Activated CD4-positive, alpha-beta T cell treated with anti-CD3 and anti-CD28 coated beads, Interleukin-2, amount 10 ng/mL, durations not matched to agents 7 days and 5 days (primary cell): ENCODE measurements around the gene GOLGA6C. TPM values are rescaled to one million over a fixed set of nuclear protein-coding genes. Genes with fewer than 3 reads are reported as not detected.
"Not testable (repeated sequence)": the region's sequence is repeated elsewhere in the genome, so short reads cannot be mapped to it uniquely, and the experiment has no call there.

ENCODE experiments used
- CTCF ChIA-PET: fragments of 350-600 bp; sonication (Branson Sonifier 250); formaldehyde crosslinking; loops from one replicate; lab custom pipeline; 2021; ENCODE audit warnings: antibody characterized with exemption; lab: Charles Lee
- POLR2A ChIA-PET: fragments of 350-600 bp; sonication (Branson Sonifier 250); formaldehyde crosslinking; loops from one replicate; lab custom pipeline; 2021; ENCODE audit warnings: antibody characterized with exemption; lab: Charles Lee
- DNase-seq: peaks from one replicate; pipeline ENCODE4 v3.0.0-alpha.2; 2020
- H3K27ac Mint-ChIP-seq: one replicate; pipeline ENCODE4 v1.8.0; 2021; ENCODE audit warnings: mild to moderate bottlenecking, moderate library complexity, mixed read lengths
- H3K27me3 Mint-ChIP-seq: one replicate; pipeline ENCODE4 v1.8.0; 2021; ENCODE audit warnings: mixed read lengths
- H3K36me3 Mint-ChIP-seq: one replicate; pipeline ENCODE4 v1.8.0; 2021; ENCODE audit warnings: low read depth, mixed read lengths
- H3K4me1 Mint-ChIP-seq: one replicate; pipeline ENCODE4 v1.8.0; 2021; ENCODE audit warnings: mixed read lengths
- H3K4me3 Mint-ChIP-seq: one replicate; pipeline ENCODE4 v1.8.0; 2021; ENCODE audit warnings: mild to moderate bottlenecking, moderate library complexity, mixed read lengths
- H3K9me3 Mint-ChIP-seq: one replicate; pipeline ENCODE4 v1.8.0; 2021; ENCODE audit warnings: mixed read lengths
- total RNA-seq, 2 experiments: library from RNA; stranded (reverse); gene quantifications; one replicate each; pipeline ENCODE4 v1.2.3, GENCODE V29; 2021

Gene GOLGA6C
- total RNA-seq, 2 experiments from 2014 or later: not detected

DNA sequence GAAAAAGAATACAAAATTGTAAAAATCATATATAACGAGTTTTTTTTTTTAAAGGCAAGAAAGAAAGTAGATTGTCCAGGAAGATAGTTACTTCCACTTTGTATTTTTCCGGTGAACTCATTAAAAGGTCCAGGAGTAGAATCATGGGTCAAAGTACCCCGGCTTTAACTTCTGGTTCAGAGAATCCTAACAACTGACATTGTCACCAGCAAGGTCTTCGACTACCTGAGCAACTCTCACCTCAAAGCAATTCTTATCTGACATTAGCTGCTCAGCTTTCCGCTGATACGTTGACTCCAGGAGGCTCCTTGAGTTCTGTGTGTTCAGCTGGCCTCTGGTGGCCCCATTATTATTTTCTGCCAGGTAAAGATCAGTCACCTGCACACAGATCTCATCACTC, 9.1 kb upstream of the GOLGA6C start:
- H3K27ac Mint-ChIP-seq, H3K4me3 Mint-ChIP-seq, CTCF ChIA-PET, H3K9me3 Mint-ChIP-seq, H3K4me1 Mint-ChIP-seq, DNase-seq, H3K36me3 Mint-ChIP-seq: not testable (repeated sequence)
- H3K27me3 Mint-ChIP-seq: peaks cover 27% of the 10 kb centered on the region
- POLR2A ChIA-PET: interaction anchor here (0.6 kb wide), 1 partner anchor 754 kb away, joined by 3 read pairs; no protein-coding TSS in a partner anchor

GRCh38 chr15:75249726-75250125, 8.4 kb upstream of the GOLGA6C start:
- CTCF ChIA-PET: no interaction called here
- Mint-ChIP-seq H3K27ac (no peak overlapping the region), H3K9me3 (no peaks in the 10 kb centered on the region), H3K4me3 (no peak overlapping the region), H3K27me3 (peaks cover 26% of the 10 kb centered on the region), H3K36me3 (no peaks in the 10 kb centered on the region), H3K4me1 (no peaks in the 10 kb centered on the region)
- POLR2A ChIA-PET: no interaction called here
- no peak for DNase-seq

DNA sequence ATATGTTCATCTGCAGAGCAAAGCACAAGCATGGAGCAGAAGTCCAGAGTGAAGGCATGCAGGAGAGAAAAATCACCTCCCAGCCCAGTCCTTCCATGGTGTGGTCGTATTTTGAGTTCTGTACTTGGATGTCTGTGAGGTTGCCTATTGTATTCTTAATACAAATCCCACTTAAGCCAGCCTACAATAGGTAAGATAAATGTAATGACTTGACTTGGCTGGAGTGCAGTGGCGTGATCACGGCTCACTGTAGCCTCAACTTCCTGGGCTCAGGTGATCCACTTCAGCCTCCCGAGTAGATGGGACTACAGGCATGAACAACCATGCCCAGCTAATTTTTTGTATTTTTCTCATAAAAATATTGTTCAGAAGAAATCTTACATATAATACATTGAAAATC, 6.8 kb upstream of the GOLGA6C start:
- CTCF ChIA-PET, POLR2A ChIA-PET, H3K4me1 Mint-ChIP-seq, H3K36me3 Mint-ChIP-seq, DNase-seq, H3K9me3 Mint-ChIP-seq, H3K27ac Mint-ChIP-seq, H3K4me3 Mint-ChIP-seq: not testable (repeated sequence)
- H3K27me3 Mint-ChIP-seq: peaks cover 24% of the 10 kb centered on the region

DNA sequence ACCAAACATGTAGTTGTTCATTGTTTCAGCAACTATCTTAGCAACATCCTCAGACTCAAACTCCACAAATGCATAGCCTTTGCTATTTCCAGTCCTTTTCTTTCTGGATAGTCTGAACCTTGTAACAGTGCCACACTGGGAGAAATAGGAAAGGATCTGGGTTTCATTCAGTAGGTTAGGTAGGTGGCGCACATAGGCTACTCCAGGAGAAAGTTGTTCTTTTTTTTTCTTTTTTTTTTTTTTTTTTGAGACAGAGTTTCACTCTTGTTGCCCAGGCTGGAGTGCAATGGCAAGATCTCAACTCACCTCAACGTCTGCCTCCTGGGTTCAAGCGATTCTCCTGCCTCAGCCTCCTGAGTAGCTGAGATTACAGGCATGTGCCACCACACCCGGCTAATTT, 5.8 kb upstream of the GOLGA6C start:
- H3K36me3 Mint-ChIP-seq, POLR2A ChIA-PET, H3K27ac Mint-ChIP-seq, H3K4me1 Mint-ChIP-seq, H3K9me3 Mint-ChIP-seq, H3K4me3 Mint-ChIP-seq, DNase-seq: not testable (repeated sequence)
- CTCF ChIA-PET: interaction anchor here (0.7 kb wide), 1 partner anchor 223 kb away, joined by 5 read pairs; no protein-coding TSS in a partner anchor
- H3K27me3 Mint-ChIP-seq: peaks cover 24% of the 10 kb centered on the region

DNA sequence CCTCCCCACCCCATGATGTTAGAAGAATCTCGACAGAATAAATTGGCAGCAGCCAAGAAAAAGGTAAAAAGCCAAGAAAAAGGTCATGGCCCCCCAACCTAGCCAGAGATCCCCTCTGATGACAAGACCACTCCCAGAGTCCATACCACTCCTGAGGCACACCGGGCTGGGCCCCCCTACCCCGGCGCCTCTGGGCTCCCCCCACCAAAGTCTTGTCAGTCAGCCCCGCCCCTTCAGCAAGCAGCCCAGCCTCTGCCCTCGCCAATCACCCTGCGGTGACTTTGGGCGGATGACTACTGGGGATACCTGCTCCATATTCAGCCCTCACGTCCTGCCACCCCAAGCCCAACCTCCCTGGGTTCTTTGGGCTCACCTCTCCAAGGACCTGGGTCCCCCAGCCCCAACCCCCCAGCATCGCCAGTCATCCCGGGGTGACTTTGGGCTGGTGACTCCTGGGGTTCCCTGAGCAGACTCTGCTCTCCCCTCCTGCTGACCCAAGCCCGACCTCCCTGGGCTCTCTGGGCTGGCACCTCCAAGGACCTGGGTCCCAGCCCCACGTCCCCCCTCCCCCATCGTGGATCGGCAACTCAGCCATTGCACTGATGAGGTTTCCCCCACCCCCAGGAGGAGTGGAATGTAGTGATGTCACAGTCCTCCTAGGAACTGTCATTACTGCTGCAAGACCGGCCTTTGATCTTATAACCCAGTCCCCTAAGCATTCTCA, 648 bp downstream of the GOLGA6C start:
- POLR2A ChIA-PET, H3K36me3 Mint-ChIP-seq, CTCF ChIA-PET, H3K9me3 Mint-ChIP-seq, H3K27ac Mint-ChIP-seq, H3K27me3 Mint-ChIP-seq, DNase-seq, H3K4me1 Mint-ChIP-seq, H3K4me3 Mint-ChIP-seq: not testable (repeated sequence)

DNA sequence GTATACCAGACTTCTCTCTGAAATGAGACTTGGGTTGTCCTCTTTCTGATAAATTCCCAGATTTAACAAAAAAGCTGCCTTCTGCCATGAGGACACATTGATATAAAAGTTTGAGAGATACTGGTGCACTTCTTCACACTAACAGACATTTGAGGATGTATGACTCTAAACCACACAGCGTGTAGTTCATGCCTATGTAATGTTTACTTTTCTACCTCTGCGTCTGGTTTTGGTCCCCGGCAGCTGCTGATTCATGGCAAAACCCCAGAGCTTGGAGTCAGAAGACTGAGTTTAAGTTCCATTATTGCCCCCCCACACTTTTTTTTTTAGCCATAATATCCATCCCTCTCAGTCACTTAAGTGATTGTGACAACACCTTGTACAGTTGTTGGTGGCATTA, 1.7 kb downstream of the GOLGA6C start:
- POLR2A ChIA-PET, DNase-seq, H3K4me1 Mint-ChIP-seq, H3K4me3 Mint-ChIP-seq, H3K27me3 Mint-ChIP-seq, H3K9me3 Mint-ChIP-seq, CTCF ChIA-PET, H3K36me3 Mint-ChIP-seq, H3K27ac Mint-ChIP-seq: not testable (repeated sequence)

DNA sequence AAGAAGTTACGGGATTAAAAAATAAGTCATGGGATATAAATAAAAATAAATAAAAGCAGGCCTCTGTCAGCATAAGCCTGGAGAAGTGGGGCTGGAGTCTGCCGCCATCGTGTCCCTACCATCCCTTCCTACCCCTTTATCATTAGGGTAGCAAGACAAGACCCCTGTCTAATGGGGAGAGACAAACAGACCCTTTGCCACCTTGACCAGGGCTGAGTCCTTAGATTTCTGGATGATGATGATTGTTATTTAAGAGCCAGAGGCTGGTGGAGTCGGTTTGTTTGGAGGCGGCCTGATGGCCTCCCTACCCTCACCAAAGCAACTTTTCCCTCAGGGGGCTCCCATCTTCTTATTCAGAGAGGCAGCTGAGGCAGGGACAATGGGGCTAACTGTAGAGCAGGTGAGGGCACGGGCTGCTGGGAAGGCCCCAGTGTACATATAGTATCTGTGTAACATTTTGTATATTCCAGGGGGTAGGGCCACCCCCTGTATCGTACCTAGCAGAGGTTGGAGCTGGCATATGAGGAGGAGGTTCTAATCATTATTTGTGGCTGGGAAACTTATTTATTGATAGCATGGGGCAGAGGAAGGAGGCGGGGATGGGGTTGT, 15.7 kb downstream of the GOLGA6C start:
- CTCF ChIA-PET: interaction anchor here (1.0 kb wide), 2 partner anchors 93 to 1220 kb away, joined by 3 read pairs; no protein-coding TSS in a partner anchor
- H3K36me3 Mint-ChIP-seq: not testable (repeated sequence)

DNA sequence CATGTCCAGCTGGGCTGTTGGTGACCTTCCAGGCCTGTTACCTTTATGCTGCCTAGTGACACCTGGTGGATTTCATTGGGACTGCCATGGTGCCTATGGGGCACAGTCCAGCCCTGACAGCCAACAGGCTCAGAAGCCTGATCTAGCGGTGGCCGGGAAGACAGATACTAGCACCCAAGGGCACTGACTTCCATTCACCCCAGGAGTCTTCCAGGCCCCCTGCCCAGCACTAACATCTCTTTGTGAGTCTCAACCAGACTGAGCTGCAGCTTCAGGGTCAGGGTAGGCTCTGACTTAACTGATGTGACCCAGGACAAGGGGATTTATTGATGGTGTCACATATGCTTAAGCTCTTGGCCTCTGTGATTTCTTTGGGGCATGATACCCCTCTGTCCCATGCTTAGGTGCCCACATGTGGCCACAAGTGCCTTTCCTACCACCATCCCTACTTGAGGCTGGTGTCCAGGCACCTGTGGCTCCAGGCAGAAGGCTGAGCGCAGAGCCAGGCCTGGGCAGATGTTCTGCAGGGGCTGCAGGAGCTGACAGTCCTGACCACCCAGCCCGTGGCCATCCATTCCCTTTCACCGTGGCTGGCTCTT, 16.5 kb downstream of the GOLGA6C start:
- H3K4me3 Mint-ChIP-seq, POLR2A ChIA-PET, H3K4me1 Mint-ChIP-seq, H3K36me3 Mint-ChIP-seq, H3K27me3 Mint-ChIP-seq, H3K27ac Mint-ChIP-seq, H3K9me3 Mint-ChIP-seq: not testable (repeated sequence)
- DNase-seq: peak; percentile 67
- CTCF ChIA-PET: interaction anchor here (1.0 kb wide), 2 partner anchors 94 to 1220 kb away, joined by 3 read pairs; no protein-coding TSS in a partner anchor

More for the DNA sequence above, 15.7 kb downstream of the GOLGA6C start:
- H3K27me3 Mint-ChIP-seq, DNase-seq, H3K4me3 Mint-ChIP-seq, H3K4me1 Mint-ChIP-seq, POLR2A ChIA-PET, H3K27ac Mint-ChIP-seq, H3K9me3 Mint-ChIP-seq: not testable (repeated sequence)

- H3K27me3 Mint-ChIP-seq, H3K9me3 Mint-ChIP-seq, DNase-seq, CTCF ChIA-PET, POLR2A ChIA-PET, H3K27ac Mint-ChIP-seq, H3K36me3 Mint-ChIP-seq, H3K4me1 Mint-ChIP-seq, H3K4me3 Mint-ChIP-seq: not testable (repeated sequence)
Measured at GRCh38 chr15:75275617-75276016, 17.5 kb downstream of the GOLGA6C start.

- H3K4me1 Mint-ChIP-seq, DNase-seq, H3K9me3 Mint-ChIP-seq, CTCF ChIA-PET, H3K27ac Mint-ChIP-seq, H3K4me3 Mint-ChIP-seq, H3K27me3 Mint-ChIP-seq, POLR2A ChIA-PET, H3K36me3 Mint-ChIP-seq: not testable (repeated sequence)
Measured at GRCh38 chr15:75278497-75278896, 20.4 kb downstream of the GOLGA6C start.

DNA sequence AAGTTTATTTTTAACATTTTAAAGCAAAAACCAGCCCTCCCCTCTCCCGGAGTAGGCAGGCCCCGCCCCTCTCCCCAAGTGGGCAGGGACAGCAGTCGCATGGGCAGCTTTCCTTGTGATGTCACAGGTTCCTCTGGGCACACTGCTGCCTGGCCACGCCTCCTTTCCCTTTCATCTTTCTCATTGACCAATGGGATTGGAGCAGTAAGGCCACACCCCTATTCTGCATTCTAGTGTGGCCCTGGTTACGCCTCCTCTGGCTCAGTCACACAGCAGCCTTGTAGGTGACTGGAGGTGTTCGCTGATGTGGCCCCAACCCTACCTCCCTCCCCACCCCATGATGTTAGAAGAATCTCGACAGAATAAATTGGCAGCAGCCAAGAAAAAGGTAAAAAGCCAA, 24.4 kb downstream of the GOLGA6C start, which contains the start of gene GOLGA6D:
Gene GOLGA6D (plus strand): TSS at position 264 of the 400 bp plus-strand sequence. CDS start 41 bp downstream, at position 305.
- CTCF ChIA-PET: not testable (repeated sequence)

GRCh38 chr15:75284152-75284551, 26.0 kb downstream of the GOLGA6C start:
- H3K9me3 Mint-ChIP-seq, DNase-seq, H3K27ac Mint-ChIP-seq, H3K27me3 Mint-ChIP-seq, CTCF ChIA-PET, POLR2A ChIA-PET, H3K36me3 Mint-ChIP-seq, H3K4me1 Mint-ChIP-seq, H3K4me3 Mint-ChIP-seq: not testable (repeated sequence)

More for the DNA sequence above, 24.4 kb downstream of the GOLGA6C start, which contains the start of gene GOLGA6D:
- H3K9me3 Mint-ChIP-seq, POLR2A ChIA-PET, H3K36me3 Mint-ChIP-seq, H3K27me3 Mint-ChIP-seq, H3K27ac Mint-ChIP-seq, DNase-seq, H3K4me1 Mint-ChIP-seq, H3K4me3 Mint-ChIP-seq: not testable (repeated sequence)

GRCh38 chr15:75293660-75294059, 35.5 kb downstream of the GOLGA6C start:
- H3K4me3 Mint-ChIP-seq, H3K27me3 Mint-ChIP-seq, H3K9me3 Mint-ChIP-seq, POLR2A ChIA-PET, H3K27ac Mint-ChIP-seq, DNase-seq, H3K36me3 Mint-ChIP-seq, H3K4me1 Mint-ChIP-seq, CTCF ChIA-PET: not testable (repeated sequence)
